ENCODE measurements around the gene TTPAL.
"Not testable (repeated sequence)": the region's sequence is repeated elsewhere in the genome, so short reads cannot be mapped to it uniquely, and the experiment has no call there.

The TTPAL gene

GRCh38 chr20:44468044-44468782 lies 7.5 kb upstream of the TTPAL start:
- no peak for DNase-seq

- DNase-seq, result no peak
Observed at GRCh38 chr20:44470327-44470726, 5.3 kb upstream of the TTPAL start.

- DNase-seq, result no peak
Observed at GRCh38 chr20:44471481-44471882, 4.2 kb upstream of the TTPAL start.

GRCh38 chr20:44472283-44472682 lies 3.4 kb upstream of the TTPAL start:
- not testable (repeated sequence) for DNase-seq

- peak in 1 of 4 experiments; percentile 8 for DNase-seq
Observed at GRCh38 chr20:44475372-44475693, 341 bp upstream of the TTPAL start.

- DNase-seq, result no peak
Observed at GRCh38 chr20:44477151-44477550, 1.5 kb downstream of the TTPAL start.

- no peak for DNase-seq
Observed at GRCh38 chr20:44478206-44478605, 2.5 kb downstream of the TTPAL start.

GRCh38 chr20:44479643-44480042 lies 4.0 kb downstream of the TTPAL start:
- DNase-seq, result no peak

- DNase-seq, result no peak
Observed at GRCh38 chr20:44480097-44480496, 4.4 kb downstream of the TTPAL start.

GRCh38 chr20:44481719-44482416 lies 6.2 kb downstream of the TTPAL start:
- DNase-seq, result no peak

- no peak for DNase-seq
Observed at GRCh38 chr20:44483112-44483511, 7.4 kb downstream of the TTPAL start.

- DNase-seq, result no peak
Observed at GRCh38 chr20:44485078-44485829, 9.6 kb downstream of the TTPAL start.

GRCh38 chr20:44485830-44486198 lies 10.1 kb downstream of the TTPAL start:
- no peak for DNase-seq

- no peak for DNase-seq
Observed at GRCh38 chr20:44488551-44488950, 12.9 kb downstream of the TTPAL start.

- no peak for DNase-seq
Observed at GRCh38 chr20:44489223-44489622, 13.5 kb downstream of the TTPAL start.

- DNase-seq, result no peak
Observed at GRCh38 chr20:44489931-44490330, 14.3 kb downstream of the TTPAL start.

- DNase-seq, result no peak
Observed at GRCh38 chr20:44491635-44492395, 16.1 kb downstream of the TTPAL start.

GRCh38 chr20:44494266-44494665 lies 18.6 kb downstream of the TTPAL start:
- DNase-seq, result no peak

- no peak for DNase-seq
Observed at GRCh38 chr20:44494681-44495080, 19.0 kb downstream of the TTPAL start.

GRCh38 chr20:44495257-44495656 lies 19.6 kb downstream of the TTPAL start:
- DNase-seq, result peak; percentile 2 to 59 (median 36)

- DNase-seq, result peak in 1 of 4 experiments; percentile 16
Observed at GRCh38 chr20:44495802-44496481, 20.3 kb downstream of the TTPAL start.

GRCh38 chr20:44496976-44497375 lies 21.3 kb downstream of the TTPAL start:
- no peak for DNase-seq
